K562 (cell line): Measurements from ENCODE around the gene SHE. TPM values are rescaled to one million over a fixed set of nuclear protein-coding genes. Genes with fewer than 3 reads are reported as not detected.

Source experiments
- ATAC-seq: fragments of 200-7000 bp; cut with Tn5 transposase; 3 replicates; pipeline ENCODE4 v1.9.1; 2020; ENCODE audit warnings: moderate library complexity
- BruUV-seq: library from RNA; stranded (reverse); fragments of 400-500 nt; replicated peaks from 2 replicates; lab custom pipeline; 2021; lab: Mats Ljungman, UMichigan
- CTCF ChIA-PET: fragments of 300-600 bp; formaldehyde crosslinking; extraction: SDS; loops from one replicate; lab custom pipeline; 2021; ENCODE audit warnings: low intra/inter-chr PET ratio; lab: Yijun Ruan, JAX
- POLR2A ChIA-PET: fragments of 300-600, 350-650 bp; sonication (Branson Sonifier 250); formaldehyde crosslinking; extraction: SDS; loops from one replicate; lab custom pipeline; 2021; ENCODE audit warnings: antibody characterized with exemption, inconsistent platforms; lab: Yijun Ruan, JAX
- DNase-seq, 4 experiments: peaks; one replicate each; pipeline versions ENCODE4 v3.0.0 to v3.0.0-alpha.2; 2011 to 2018; ENCODE audit warnings: low spot score in 3 of 4, mixed read lengths in 3 of 4; ENCODE audit errors: extremely low read depth in 1 of 4
- FAIRE-seq: peaks from 2 replicates; lab custom pipeline; 2011; peaks lifted over from hg19 to GRCh38; lab: Jason Lieb, UNC
- H2AFZ ChIP-seq: 2 replicates; pipeline ENCODE4 v1.6.0; 2011; ENCODE audit warnings: low read depth, low read length, control low read depth, inconsistent platforms
- H3K27ac ChIP-seq: fragments of 200-600 bp; 3 replicates; pipeline ENCODE4 v1.8.0; 2011; ENCODE audit warnings: low read depth, mild to moderate bottlenecking, control low read depth, inconsistent platforms, low read length, moderate library complexity, mixed read lengths; ENCODE audit errors: extremely low read depth
- H3K27me3 ChIP-seq, 2 experiments: fragments of 300-600 bp in 1 of 2; 2 replicates in 1 of 2; 3 replicates in 1 of 2; pipeline versions ENCODE4 v1.6.0 to v1.8.0; 2011; ENCODE audit warnings: inconsistent platforms in 2 of 2, low read length in 2 of 2, mild to moderate bottlenecking in 1 of 2, mixed read lengths in 1 of 2, moderate library complexity in 1 of 2; ENCODE audit not compliant: control insufficient read depth in 2 of 2, insufficient read depth in 2 of 2
- H3K36me3 ChIP-seq: fragments of 300-600 bp; 3 replicates; pipeline ENCODE4 v1.8.0; 2011; ENCODE audit warnings: mild to moderate bottlenecking, low read length, inconsistent platforms; ENCODE audit not compliant: control insufficient read depth, insufficient read depth
- H3K4me1 ChIP-seq, 2 experiments: fragments of 200-600 bp in 1 of 2; replicated peaks in 1 of 2; 2 replicates in 1 of 2; 3 replicates in 1 of 2; pipeline versions ENCODE4 v1.5.1 to v1.8.0; 2011; ENCODE audit warnings: inconsistent platforms in 2 of 2, low read length in 2 of 2, mild to moderate bottlenecking in 1 of 2, mixed read lengths in 1 of 2, moderate library complexity in 1 of 2; ENCODE audit not compliant: control insufficient read depth in 2 of 2, insufficient read depth in 2 of 2
- H3K4me2 ChIP-seq: 2 replicates; pipeline ENCODE4 v1.6.1; 2011; ENCODE audit warnings: low read length, control low read depth, inconsistent platforms, mixed read lengths; ENCODE audit not compliant: insufficient read depth
- H3K4me3 ChIP-seq: fragments of 200-600 bp; sonication (generic), shearing (Covaris generic); 2 replicates; pipeline ENCODE4 v1.5.1; 2016; ENCODE audit warnings: control low read depth, inconsistent platforms
- H3K79me2 ChIP-seq: fragments of 200-600 bp; 3 replicates; pipeline ENCODE4 v1.8.0; 2011; ENCODE audit warnings: low read length, inconsistent platforms; ENCODE audit not compliant: control insufficient read depth, insufficient read depth
- H3K9ac ChIP-seq, 2 experiments: 2 replicates each; pipeline versions ENCODE4 v1.6.0 to v1.6.1; 2011; ENCODE audit warnings: low read depth in 2 of 2, low read length in 2 of 2, control low read depth in 1 of 2, inconsistent platforms in 1 of 2, mild to moderate bottlenecking in 1 of 2, mixed read lengths in 1 of 2; ENCODE audit not compliant: insufficient read depth in 1 of 2
- H3K9me1 ChIP-seq: one replicate; pipeline ENCODE4 v1.6.0; 2011; ENCODE audit warnings: inconsistent platforms, mild to moderate bottlenecking, low read length, moderate library complexity; ENCODE audit not compliant: control insufficient read depth, insufficient read depth
- H3K9me3 ChIP-seq: replicated peaks from 2 replicates; pipeline ENCODE4 v1.5.1; 2011; ENCODE audit warnings: low read depth, low read length, inconsistent platforms; ENCODE audit not compliant: control insufficient read depth, insufficient read depth
- H4K20me1 ChIP-seq: replicated peaks from 2 replicates; pipeline ENCODE4 v1.6.1; 2011; ENCODE audit warnings: low read length, inconsistent platforms, mixed read lengths; ENCODE audit not compliant: control insufficient read depth, insufficient read depth
- HMGN3 ChIP-seq: IDR thresholded peaks from 2 replicates; pipeline ENCODE4 v1.6.1; 2011; ENCODE audit warnings: borderline replicate concordance, low read depth, mild to moderate bottlenecking, mixed read lengths, low read length; ENCODE audit not compliant: insufficient read length; ENCODE audit errors: extremely low read depth
- ZBTB33 ChIP-seq: sonication (generic); formaldehyde crosslinking; IDR thresholded peaks from 2 replicates; pipeline ENCODE4 v1.8.1; 2023; ENCODE audit warnings: mild to moderate bottlenecking, missing genetic modification reagents
- WGBS: fragments of 100-300 bp; shearing (Covaris generic); methylation state at CpG from one replicate; pipeline ENCODE4 v1.1.6; 2016; ENCODE audit warnings: low coverage, mixed read lengths; ENCODE audit not compliant: insufficient coverage; ENCODE audit errors: missing lambda C conversion rate; 5-methylcytosine and 5-hydroxymethylcytosine counted together
- in situ Hi-C: fragments of 300-500 bp; cut with MboI; formaldehyde crosslinking; loops from 4 replicates; pipeline ENCODE4 v1.15.0; 2018; ENCODE audit warnings: inconsistent platforms, mixed read lengths
- intact Hi-C: fragments of 100-400 bp; cut with micrococcal nuclease; formaldehyde crosslinking; loops from 2 replicates; pipeline ENCODE4 v1.14.2; 2022
- polyA plus RNA-seq, 8 experiments: library from polyadenylated mRNA; depleted of rRNA in 4 of 8; stranded (reverse) in 5 of 8; unstranded in 3 of 8; fragments of >200 nt; fragmentation: Nextera tagmentation in 2 of 8; fragmentation: Illumina TruSeq in 1 of 8; extraction: Ambion mirVana in 2 of 8; extraction: Trizol in 1 of 8; gene quantifications; 2 replicates each; pipeline versions ENCODE4 v1.2.1 to v1.2.3, GENCODE V29; 2011 to 2014; ENCODE audit warnings: inconsistent platforms in 1 of 8, missing spikeins in 1 of 8
- total RNA-seq, 7 experiments: library from RNA; depleted of rRNA in 6 of 7; stranded (reverse); fragments of >200 nt in 6 of 7; fragmentation: Illumina TruSeq in 2 of 7; extraction: Trizol in 2 of 7; gene quantifications; 2 replicates each; pipeline versions ENCODE4 v1.2.1 to v1.2.3, GENCODE V29; 2011 to 2021; ENCODE audit warnings: low replicate concordance in 1 of 7

SHE gene
- total and polyA plus RNA-seq, 9 of the 15 experiments (the other 6 are each of a cell fraction or from before 2014, with no cell fraction given), result 0.01 to 0.05 TPM; not detected in 7

GRCh38 chr1:154502744-154503115 is 518 bp upstream of the SHE start:
- DNase-seq (no peak), ATAC-seq (no peak), FAIRE-seq (no peak)
- TF ChIP-seq HMGN3 (no peak), ZBTB33 (peak; percentile 9; the same call in 1 of the 2 replicates)
- no peak overlapping the region for H3K4me3 ChIP-seq
- H3K27me3 ChIP-seq, result peaks cover 24 to 35% of the 10 kb centered on the region in 2 experiments
- no peak overlapping the region for H2AFZ ChIP-seq
- CTCF ChIA-PET, result no interaction called here
- H3K9me1 ChIP-seq, result no peaks in the 10 kb centered on the region
- H3K4me2 ChIP-seq, result no peak overlapping the region
- H3K9ac ChIP-seq, result no peak overlapping the region
- POLR2A ChIA-PET, result no interaction called here
- peaks cover 0 to 7% of the 10 kb centered on the region in 2 experiments; a peak in 1 of 5 replicates for H3K4me1 ChIP-seq
- BruUV-seq, result no TSS peak
- H3K27ac ChIP-seq, result no peak overlapping the region
- WGBS, result 90% methylated on average over 17 of the region's 43 CpGs
- peaks cover 1% of the 10 kb centered on the region; the same call in 1 of the 2 replicates for H3K9me3 ChIP-seq
- no peaks in the 10 kb centered on the region for H3K79me2 ChIP-seq
- intact Hi-C loops (no loop called here), in situ Hi-C loops (no loop called here)
- no peaks in the 10 kb centered on the region for H4K20me1 ChIP-seq
- H3K36me3 ChIP-seq, result no peaks in the 10 kb centered on the region
